ENCODE results near the gene TBL3. TPM values are rescaled to one million over a fixed set of nuclear protein-coding genes. Genes with fewer than 3 reads are reported as not detected.

Gene TBL3
- total RNA-seq, 1 experiment from 2014 or later = 68.9 TPM

DNA sequence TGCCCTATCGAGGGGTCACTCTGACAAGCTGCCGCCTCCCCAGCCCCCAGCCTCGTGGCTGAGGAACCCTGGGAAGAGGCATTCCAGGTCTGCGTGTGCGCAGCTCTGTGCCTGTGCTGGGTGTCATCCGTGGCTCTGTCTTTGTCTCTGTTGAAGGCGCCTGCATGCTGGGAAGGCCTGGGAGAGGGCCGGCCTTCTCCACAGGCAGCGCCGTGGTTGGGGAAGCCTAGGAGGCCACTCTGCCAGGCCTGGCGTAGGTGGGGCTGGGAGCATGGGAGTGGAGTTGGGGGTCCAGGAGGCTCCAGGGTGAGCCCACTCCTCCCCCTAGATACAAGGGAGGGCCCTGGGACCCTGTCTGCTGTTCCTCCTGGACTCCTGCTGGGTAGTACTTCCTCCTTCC lies 58.2 kb downstream of the TBL3 start:
- ChIA-PET CTCF (no interaction called here), POLR2A (no interaction called here), RAD21 (ENCODE audit: low non-redundant PET in 1 of 2, low total read pairs in 2 of 2, uncharacterized antibody in 2 of 2, unreplicated experiment in 2 of 2) (interaction anchor here in 1 of 2 experiments (0.7 kb wide), 1 partner anchor 174 kb away, joined by 4 read pairs; no protein-coding TSS in a partner anchor)
- no peak for DNase-seq (ENCODE audit: low read depth, low spot score)
- no peak overlapping the region for H3K9ac ChIP-seq (ENCODE audit: low read length)
- no peaks in the 10 kb centered on the region for H3K9me3 ChIP-seq (ENCODE audit: control insufficient read depth in 1 of 2, insufficient read depth in 1 of 2, low read depth in 1 of 2, low read length in 2 of 2)
- H2AFZ ChIP-seq (ENCODE audit: low read depth, low read length, poor library complexity, severe bottlenecking) = no peak overlapping the region
- BruUV-seq (replicated peaks) = no TSS peak
- no peaks in the 10 kb centered on the region for H4K20me1 ChIP-seq (ENCODE audit: insufficient read depth)
- no peaks in the 10 kb centered on the region for H3K27me3 ChIP-seq (ENCODE audit: insufficient read depth, low read length)
- no peaks in the 10 kb centered on the region for H3K36me3 ChIP-seq (ENCODE audit: control insufficient read depth in 1 of 2, insufficient read depth in 2 of 2, low read length in 2 of 2)
- no peak overlapping the region for H3K4me3 ChIP-seq (replicated peaks in 1 of 2; ENCODE audit: low read depth in 1 of 2, low read length in 2 of 2)
- TF ChIP-seq FOSL1 (IDR thresholded peaks at IDR 0.05; ENCODE audit: low read depth) (no peak), YY1 (IDR thresholded peaks at IDR 0.05; ENCODE audit: extremely low read depth, insufficient replicate concordance, low read depth, low read length) (no peak), ELF1 (IDR thresholded peaks at IDR 0.05; ENCODE audit: borderline replicate concordance, low read depth) (no peak), EZH2 (IDR thresholded peaks at IDR 0.05) (no peak), JUND (IDR thresholded peaks at IDR 0.05) (no peak), ZFX (IDR thresholded peaks at IDR 0.05) (no peak), SP1 (IDR thresholded peaks at IDR 0.05; ENCODE audit: low read depth) (no peak)
- TF ChIP-seq, protein P1, sequence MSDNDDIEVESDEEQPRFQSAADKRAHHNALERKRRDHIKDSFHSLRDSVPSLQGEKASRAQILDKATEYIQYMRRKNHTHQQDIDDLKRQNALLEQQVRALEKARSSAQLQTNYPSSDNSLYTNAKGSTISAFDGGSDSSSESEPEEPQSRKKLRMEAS (IDR thresholded peaks at IDR 0.05) = no peak
- TF ChIP-seq, protein P2, sequence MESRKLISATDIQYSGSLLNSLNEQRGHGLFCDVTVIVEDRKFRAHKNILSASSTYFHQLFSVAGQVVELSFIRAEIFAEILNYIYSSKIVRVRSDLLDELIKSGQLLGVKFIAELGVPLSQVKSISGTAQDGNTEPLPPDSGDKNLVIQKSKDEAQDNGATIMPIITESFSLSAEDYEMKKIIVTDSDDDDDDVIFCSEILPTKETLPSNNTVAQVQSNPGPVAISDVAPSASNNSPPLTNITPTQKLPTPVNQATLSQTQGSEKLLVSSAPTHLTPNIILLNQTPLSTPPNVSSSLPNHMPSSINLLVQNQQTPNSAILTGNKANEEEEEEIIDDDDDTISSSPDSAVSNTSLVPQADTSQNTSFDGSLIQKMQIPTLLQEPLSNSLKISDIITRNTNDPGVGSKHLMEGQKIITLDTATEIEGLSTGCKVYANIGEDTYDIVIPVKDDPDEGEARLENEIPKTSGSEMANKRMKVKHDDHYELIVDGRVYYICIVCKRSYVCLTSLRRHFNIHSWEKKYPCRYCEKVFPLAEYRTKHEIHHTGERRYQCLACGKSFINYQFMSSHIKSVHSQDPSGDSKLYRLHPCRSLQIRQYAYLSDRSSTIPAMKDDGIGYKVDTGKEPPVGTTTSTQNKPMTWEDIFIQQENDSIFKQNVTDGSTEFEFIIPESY (IDR thresholded peaks at IDR 0.05; ENCODE audit: extremely low read depth, insufficient replicate concordance, low read length) = no peak
- H3K4me2 ChIP-seq (ENCODE audit: low read length) = no peak overlapping the region
- no peaks in the 10 kb centered on the region for H3K9me2 ChIP-seq (ENCODE audit: insufficient read depth)
- intact Hi-C loops (cut with micrococcal nuclease) = no loop called here
- H3K4me1 ChIP-seq (ENCODE audit: control insufficient read depth in 1 of 2, insufficient read depth in 2 of 2, low read length in 2 of 2) = peaks cover 11 to 26% of the 10 kb centered on the region in 2 experiments
- ATAC-seq = no peak
- H3K79me2 ChIP-seq (ENCODE audit: insufficient read depth, low read length) = peaks cover 14% of the 10 kb centered on the region; the same call in 1 of the 2 replicates
- no peak overlapping the region; the same call in 1 of the 2 replicates for H3K27ac ChIP-seq (ENCODE audit: low read depth, low read length)

Measured in HCT116 (cell line).